Stimulated activated CD8-positive, alpha-beta memory T cell treated with anti-CD3 and anti-CD28 coated beads, Interleukin-15, amount 100 ng/mL, for 24 hours (primary cell): ENCODE results near the gene SLC11A2.

Experiments used
- DNase-seq: peaks from one replicate; pipeline ENCODE4 v3.0.0-alpha.2; 2020; ENCODE audit warnings: low read depth

SLC11A2 gene

DNA sequence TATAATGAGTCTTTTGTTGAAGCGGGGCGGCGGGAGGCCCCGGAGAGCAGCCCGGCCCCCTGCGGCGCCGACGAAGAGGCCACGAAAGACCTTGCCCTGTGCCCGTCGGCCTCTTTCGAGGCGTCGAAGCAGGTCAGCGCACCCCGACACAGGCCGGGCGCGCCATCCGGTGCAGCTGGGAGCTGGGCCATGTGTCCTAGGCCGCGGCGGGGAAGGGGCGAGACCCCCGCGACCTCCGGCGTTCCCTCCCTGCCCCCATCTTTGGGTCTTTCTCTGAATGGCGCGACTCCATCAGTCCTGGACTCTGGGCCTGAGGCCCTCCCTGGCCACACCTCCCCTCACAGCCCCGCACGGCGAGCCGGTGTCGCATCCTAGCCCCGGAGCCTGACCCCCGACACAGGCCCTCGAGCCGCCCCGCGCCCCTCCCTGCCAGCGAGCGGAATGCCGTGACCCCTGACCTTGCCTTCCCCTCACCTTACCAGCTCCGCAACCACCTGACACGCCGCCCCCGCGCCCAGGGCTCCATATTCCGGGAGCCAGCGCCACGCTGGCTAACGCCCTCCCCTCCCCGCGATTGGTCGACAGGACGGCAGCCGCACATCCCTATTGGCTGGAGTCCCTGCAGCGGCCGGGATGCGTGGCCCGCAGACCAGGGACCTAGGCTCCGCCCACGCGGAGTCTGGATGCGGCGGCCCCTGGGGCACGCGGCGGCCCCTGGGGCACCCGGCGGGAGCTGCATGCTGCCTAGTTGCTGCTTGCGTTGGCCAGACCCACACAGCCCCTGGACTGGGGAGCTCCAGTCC is at the start of gene SLC11A2:
SLC11A2 (minus strand) TSS at position 549 of the 803 bp plus-strand sequence. CDS start 15,656 bp downstream, outside the sequence.
- peak; percentile 72 for DNase-seq

DNA sequence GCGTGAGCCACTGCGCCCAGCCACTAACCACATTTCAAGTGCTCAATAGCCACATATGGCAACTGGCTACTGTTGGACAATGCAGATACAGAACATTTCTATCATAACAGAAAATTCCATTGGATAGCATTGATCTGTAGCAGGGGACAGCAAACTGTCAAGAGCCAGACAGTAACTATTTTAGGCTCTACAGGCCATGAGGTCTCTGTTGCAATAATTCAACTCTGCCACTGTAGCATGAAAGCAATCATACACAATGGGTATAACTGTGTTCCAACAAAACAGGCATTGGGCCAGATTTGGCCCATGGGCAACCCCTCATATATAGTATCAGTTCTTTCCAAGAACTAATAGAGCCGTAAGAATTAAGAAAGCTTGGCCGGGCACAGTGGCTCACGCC is 49.2 kb upstream of the SLC11A2 start:
- no peak for DNase-seq

DNA sequence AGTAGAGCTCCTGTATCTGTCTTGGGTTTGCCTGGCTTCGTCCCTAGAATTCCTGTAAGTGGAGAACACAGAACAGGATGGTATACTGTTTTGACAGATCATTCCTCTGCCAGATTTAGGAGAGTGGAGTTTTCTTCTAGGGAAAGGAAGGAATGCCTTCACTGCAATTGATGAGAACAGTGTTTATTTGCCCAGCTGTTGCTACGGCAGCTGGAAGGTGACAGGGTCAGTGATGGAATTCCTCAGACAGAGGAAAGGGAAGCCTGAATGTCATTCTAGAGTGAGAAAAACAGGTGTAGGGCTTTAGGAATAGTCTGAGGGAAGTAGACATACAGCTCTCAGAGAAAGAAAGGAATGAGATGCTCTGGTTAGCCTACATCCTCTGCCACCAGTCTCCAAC is 45.5 kb upstream of the SLC11A2 start:
- no peak for DNase-seq

DNA sequence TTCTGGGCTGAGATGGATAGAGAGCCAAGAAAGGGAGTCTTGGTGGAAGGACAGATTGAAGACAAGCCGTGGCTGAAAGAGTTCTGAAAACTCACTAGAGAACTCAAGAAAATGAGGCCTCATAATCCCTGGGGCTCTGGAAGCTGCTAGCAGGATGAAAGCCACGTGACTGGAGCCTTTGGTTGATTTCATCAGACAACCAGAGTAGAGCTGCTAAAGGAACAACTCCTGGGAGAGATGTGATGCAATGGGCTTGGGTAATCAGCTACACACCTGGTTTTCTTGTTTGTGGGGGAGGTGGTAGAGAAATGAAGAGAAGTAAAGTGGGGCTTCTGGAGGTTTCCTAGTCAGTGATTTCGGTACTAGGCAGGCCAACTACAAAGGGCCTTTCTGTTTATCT is 43.8 kb upstream of the SLC11A2 start:
- DNase-seq, result no peak

DNA sequence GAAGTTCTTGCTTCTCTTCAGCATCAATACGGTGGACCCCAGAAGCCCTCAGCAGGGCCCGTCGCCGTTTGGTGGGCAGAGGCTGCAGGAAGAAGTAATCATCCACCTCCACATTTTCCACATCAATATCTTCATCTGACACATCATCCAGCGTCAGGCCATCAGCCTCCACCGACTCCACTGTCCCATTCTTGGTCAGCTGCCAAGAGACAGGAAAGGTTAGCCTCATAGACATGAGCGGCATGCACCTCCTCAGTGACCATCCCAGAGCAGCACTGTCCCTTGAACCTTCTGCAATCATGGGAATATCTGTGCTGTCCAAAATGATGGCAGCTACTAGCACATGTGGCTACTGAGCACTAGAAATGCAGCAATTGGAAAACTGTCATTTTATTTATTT is 41.6 kb upstream of the SLC11A2 start:
- no peak for DNase-seq

DNA sequence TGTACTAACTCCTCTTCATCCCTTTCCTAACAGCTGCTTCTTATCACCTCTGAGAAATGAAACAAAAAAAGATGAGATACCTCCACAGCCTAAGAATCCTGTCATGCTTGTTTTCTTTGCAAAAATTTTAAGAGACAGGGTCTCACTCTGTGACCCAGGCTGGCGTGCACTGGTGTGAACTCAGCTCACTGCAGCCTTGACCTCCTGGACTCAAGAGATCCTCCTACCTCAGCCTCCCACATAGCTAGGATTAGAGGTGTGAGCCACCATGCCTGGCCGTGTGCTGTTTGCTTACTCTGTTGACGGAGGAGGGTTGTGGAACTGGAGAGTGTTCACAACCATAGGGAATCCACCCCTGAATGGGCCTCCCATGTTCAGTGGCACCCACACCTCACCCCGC is 41.0 kb upstream of the SLC11A2 start:
- no peak for DNase-seq

DNA sequence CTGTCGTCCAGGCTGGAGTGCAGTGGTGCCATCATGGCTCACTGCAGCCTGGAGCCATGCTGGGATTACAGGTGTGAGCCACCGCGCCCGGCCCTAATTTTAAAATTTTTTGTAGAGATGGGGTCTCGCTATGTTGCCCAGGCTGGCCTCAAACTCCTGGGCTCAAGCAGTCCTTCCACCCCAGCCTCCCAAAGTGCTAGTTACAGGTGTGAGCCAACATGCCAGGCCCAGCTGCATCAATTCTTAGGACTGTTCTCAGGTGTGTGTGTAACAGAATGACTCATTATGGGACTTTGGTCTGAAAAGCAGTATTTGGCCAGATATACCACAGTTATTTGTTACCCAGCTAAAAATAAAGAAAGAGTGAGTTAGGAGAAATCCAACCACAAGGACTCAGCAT is 39.3 kb upstream of the SLC11A2 start:
- no peak for DNase-seq

DNA sequence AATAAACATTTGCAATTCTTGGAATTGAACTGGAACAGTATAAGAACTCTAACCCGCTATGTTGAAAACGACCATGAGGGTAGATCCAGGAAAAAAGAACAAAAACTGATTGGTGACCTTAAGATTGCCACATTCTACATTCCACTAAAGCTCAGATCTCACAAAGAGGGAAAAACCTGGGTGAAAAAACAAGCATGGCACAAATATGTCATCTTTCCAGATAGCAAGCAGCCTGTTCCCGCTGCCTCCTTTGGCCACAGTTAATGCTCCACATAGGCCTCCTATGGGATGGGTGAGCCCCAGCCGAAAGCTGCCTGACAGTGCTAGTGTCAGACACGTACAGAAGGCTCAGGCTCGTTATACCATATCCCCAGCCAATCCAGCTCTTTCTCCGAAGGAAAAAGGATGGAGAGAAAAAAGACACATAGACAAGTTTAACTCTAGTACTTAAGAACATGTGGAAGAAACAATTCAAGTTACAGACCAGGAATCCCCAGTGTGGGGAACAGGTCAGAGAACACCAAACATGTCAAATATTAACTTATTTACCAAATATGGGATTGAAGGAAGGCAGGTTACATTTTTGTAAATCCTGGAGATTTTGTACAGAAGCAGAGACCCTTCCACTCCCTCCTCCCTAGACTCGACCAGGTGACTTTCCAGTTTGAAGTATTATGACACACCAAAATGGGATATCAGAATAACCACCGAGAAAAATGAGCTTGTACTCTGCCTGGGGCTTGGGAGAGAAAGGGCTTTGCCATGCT is 36.6 kb upstream of the SLC11A2 start:
- no peak for DNase-seq

DNA sequence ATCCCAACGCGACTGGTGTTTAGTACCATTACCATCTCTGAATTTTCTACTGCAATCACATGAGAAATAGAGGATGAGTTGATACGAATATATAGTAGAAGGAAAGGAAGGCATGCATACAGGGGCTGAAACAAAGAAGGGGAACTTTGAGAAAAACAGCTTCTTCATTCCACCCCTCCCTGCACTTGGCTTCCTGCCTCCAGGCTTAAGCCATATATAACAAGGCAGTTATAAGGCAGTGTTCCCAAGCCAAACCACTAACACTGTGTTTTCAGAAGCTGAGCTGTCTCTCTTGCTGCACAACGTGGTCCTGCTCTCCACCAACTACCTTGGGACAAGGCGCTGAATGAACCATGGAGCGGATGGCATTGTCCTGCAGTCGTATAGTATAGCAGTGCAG is 32.9 kb upstream of the SLC11A2 start:
- DNase-seq, result no peak

DNA sequence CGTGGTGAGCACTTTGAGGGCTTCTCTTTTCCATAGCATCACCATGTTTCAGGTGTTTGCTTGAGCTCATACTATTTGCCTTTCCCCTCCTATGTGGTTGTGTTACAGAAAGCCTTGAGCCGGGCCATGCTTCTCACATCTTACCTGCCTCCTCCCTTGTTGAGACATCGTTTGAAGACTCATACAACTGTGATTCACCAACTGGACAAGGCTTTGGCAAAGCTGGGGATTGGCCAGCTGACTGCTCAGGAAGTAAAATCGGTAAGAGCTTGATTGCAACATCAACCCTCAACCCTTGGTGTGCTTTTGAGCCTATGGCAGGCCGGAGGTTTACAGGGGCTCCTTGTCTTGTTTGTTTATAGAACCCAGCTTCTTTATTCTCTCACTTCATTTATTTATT is 30.1 kb upstream of the SLC11A2 start:
- DNase-seq, result no peak

DNA sequence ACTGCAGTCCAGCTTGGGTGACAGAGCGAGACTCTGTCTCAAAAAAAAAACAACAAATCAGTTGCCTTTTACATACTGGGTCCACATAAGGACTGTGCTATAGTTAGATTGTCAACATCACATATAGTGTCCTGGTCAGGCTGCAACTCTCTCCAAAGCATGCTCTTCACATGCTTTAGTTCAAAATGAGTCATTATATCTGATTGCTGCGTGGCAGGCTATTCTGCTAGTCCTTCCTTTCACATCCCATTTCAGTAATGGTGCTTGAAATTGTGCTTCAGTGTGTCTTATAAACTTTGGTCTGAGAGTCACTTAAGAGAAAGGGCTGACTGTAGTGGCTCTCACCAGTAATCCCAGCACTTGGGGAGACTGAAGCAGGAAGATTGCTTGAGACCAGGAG is 28.9 kb upstream of the SLC11A2 start:
- no peak for DNase-seq

DNA sequence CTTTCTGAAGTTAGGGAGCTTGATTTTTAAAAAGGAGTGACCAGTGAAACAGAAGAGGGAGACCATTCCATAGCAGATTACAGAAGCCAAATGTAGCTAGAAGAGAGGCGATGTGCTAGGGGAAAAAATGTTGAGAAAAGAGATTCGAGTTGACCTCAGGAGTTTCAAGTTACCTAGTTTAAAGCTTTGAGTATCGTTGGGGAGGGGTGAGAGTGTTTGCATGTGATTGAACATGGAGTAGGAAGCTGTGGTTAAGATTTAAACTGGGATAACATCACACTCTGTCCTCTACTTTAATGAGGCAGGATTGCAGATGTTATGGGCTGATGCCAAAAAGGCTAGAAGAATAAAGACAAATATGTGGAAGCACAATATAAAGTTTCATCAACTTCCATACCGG is 25.6 kb upstream of the SLC11A2 start:
- no peak for DNase-seq

DNA sequence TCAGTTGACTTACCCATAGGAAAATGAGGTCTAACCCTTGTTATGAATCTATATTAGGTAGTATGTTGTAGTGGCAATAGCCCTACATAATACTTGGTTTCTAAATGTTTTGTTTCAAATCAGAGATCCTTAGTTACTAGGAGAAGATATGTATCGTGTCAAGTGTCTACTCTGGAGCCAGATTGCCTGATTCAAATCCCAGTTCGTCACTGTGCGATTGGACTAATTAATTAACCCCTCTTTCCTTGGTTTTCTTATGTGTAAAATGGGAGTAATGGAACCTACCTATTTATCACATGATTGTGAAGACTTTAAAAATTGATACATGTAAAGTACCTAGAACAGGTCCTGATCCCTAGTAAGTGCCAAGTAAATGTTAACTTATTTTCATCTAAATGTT is 23.3 kb upstream of the SLC11A2 start:
- no peak for DNase-seq

DNA sequence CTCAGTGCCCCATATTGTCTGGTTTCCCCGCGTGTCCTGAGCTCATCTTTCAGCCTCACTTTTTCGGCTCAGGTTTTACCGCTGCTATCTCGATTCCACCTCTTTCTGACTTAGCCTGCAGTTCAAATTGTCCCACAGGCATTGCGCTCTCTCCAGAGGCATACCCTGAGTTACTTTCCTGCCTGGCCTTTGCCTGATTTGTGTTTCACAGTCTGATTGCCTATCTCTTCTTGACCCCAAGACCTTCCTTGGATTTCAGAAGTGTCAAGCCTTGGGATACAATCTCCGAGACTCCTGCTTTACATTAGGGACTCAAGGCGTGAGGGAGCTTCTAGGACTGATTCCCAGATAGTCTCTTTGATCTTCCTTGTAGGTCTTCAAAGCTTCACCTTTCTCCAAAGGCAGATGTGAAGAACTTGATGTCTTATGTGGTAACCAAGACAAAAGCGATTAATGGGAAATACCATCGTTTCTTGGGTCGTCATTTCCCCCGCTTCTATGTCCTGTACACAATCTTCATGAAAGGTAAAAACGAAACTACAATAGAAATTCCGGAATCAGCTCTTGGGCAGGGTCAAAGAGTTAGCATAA is 22.6 kb upstream of the SLC11A2 start:
- no peak for DNase-seq

DNA sequence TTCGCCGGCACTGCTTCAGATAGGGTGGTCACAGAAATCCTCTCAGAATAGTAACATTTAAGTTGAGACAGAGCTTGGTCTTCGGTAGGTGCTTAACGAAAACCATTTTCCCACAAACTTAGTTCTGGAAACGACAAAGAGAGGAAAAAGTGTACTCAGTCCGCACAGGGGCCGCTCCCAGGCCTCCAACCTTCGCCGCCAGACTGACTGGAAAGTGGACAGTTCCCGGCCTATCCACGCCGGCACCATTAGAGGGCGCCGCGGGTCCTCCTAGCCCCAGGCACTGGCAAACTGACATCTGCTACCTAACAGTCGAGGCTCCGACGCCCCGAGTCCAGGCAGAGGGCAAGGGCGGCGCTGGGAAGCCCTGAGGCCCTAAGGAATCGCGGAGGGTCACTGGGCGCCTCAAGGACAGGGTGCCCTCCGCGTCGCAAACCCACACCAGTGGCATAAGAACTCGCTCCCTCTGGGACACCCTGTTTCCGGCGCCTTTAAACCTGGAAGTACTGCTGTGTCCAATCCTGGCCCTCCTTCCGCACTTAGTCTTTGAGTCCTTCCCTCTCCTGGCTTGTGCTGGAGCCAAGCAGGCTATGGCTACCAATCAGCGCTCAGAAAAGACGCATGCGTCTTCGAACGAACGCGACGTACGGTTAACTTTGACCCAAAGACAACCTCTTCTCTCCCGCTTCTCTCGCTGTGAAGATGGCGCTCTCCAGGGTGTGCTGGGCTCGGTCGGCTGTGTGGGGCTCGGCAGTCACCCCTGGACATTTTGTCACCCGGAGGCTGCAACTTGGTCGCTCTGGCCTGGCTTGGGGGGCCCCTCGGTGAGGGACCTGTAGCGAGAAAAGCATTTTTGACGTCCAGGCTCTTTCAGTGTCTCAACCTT is 21.7 kb upstream of the SLC11A2 start, which contains the start of gene LETMD1:
LETMD1 (plus strand) TSS at position 673 of the 886 bp plus-strand sequence; CDS start at position 703, 30 bp downstream.
- DNase-seq, result peak; percentile 77

DNA sequence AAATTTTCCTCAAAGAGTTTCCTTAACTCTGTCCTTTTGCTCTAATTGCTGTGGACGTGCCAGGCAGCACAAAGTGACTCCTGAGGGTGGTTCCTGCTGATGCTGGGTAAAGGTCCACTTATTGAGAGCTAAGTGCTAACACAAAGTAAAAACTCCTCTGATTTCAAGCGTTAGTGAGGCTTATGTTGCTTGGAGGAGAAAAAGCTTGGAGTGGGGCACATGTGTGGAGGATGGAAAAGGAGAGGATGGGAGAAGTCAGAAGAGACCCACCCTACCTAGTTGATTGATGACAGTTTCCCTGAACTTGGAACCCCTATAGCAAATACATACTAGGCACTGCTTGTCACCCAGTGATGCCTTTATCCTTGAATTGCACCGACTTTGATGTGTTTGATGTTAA is 10.1 kb upstream of the SLC11A2 start:
- no peak for DNase-seq

DNA sequence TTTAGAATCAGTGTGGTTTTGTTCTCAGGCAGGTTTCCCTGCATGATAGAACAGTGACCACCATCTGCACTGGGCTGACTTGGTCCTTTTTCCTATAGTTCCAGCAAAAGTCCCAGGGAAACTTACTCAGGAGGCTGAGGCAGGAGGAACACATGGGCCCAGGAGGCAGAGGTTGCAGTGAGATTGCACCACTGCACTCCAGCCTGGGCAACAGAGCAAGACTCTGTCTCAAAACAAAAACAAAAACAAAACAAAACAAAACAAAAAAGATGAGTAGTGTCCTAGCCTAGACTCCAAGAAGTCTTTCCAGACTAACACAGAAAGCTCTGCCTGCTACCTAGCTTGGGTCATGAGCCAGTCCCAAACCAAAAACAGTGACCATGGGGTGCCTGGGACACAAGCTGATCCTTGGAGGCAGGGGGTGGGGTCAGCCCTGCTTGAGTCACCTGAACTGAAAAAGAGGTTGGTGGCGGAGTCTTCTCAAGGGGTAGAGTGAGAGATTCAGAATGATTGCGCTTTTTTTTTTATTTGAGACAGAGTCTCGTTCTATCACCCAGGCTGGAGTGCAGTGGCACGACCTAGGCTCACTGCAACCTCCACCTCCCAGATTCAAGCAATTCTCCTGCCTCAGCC is 7.4 kb upstream of the SLC11A2 start:
- no peak for DNase-seq

DNA sequence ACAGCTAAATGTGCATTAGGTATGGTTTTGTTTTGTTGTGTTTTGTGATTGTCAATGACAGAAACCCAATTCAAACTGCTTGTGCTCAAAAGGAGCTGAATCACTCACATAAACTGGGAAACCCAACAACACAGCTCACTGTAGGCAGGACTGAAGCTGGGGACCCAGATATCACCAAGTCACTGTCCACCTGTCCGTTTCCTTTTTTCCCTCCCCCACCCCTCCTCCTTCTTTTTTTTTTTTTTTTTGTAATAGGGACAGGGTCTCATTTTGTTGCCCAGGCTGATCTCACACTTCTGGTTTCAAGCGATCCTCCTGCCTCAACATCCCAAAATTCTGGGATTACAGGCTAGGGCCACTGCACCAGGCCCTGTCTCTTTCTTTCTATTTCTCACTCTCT is 6.9 kb upstream of the SLC11A2 start:
- no peak for DNase-seq

DNA sequence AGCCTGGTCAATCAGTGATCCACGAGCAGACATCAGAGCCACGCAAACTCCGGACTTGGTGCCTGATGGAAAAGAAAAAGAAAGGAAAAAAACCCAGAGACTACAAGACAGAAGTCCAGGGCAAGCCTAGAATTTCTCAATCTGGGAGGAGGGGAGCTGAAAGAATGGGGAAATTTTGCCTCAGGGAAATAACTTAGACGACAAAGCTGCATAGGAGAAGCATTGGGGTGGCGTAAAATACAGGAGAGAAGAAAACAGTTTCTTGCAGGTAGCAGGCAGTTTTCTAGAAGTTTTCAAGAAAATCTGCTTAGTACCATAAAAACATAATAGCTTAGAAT is 2.6 kb upstream of the SLC11A2 start:
- no peak for DNase-seq

DNA sequence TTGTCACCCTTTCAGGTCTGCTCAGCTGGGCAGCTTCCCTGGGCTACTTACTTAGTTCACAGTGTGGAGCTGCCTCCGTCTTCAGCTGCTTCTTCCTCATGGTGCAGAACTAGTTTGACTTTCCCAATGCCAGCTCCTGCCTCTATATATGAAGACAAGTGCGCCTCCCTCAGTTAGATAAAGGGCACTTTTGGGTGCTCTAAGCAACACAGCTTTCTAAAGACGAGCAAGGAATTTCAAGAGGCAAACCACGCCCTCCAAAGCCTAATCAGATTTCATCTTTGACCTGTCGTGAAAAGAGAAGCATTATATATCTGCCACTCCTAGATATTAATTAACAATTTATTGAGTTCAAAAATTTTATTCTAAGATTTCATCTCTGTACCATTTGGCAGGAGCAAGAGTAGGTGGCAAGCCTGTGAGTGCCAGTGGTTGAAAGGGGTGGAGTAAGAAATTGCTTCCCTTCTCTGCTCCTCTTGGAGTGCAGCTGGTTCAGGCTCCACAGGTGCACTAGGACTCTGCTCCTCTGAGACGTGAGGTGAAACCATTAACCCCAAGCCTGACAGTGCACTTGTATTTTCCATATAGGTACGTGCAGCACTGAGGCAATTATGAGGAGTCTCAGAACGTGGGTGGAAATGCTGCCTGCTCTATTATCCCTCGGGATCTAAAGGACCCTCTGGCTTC is 2.1 kb upstream of the SLC11A2 start:
- no peak for DNase-seq

DNA sequence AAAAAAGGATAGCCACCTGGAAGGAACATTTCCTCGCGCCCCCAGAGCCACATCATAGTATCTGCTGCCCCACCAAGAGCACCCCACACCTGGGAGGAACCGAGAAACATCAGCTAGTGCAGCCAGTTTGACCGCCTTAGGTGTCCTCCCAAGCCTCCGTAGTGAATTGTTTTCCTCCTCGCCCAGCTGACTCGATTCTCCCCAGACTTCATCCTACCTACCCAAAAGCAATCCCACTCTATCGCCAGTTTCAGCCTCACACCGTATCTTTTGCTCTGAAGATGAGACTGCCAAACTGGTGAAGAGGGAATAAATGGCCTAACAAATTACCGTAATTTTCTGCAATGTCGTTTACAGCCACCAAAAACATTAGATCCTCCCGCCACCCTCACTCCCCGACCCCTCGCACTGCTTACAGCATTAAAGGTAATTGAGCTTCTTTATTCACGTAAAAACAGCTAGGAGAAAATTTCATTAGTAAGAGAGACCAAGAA is 1.2 kb upstream of the SLC11A2 start:
- no peak for DNase-seq
